Neural progenitor cell (in vitro differentiated cells): ENCODE results near the gene COG2.

ENCODE experiments used
- EZH2 ChIP-seq: fragments of 200-600 bp; sonication (generic); IDR thresholded peaks from 2 replicates; pipeline ENCODE4 v1.6.1; 2017; ENCODE audit warnings: antibody characterized with exemption, mild to moderate bottlenecking, moderate library complexity
- EZH2phosphoT487 ChIP-seq: fragments of 200-600 bp; sonication (generic); IDR thresholded peaks from 2 replicates; pipeline ENCODE4 v1.6.1; 2017; ENCODE audit warnings: antibody characterized with exemption
- TF ChIP-seq, protein P1 (sequence below): fragments of 200-600 bp; sonication (generic); IDR thresholded peaks from 2 replicates; pipeline ENCODE4 v1.5.1; 2017; ENCODE audit warnings: antibody characterized with exemption, mild to moderate bottlenecking

DNA sequence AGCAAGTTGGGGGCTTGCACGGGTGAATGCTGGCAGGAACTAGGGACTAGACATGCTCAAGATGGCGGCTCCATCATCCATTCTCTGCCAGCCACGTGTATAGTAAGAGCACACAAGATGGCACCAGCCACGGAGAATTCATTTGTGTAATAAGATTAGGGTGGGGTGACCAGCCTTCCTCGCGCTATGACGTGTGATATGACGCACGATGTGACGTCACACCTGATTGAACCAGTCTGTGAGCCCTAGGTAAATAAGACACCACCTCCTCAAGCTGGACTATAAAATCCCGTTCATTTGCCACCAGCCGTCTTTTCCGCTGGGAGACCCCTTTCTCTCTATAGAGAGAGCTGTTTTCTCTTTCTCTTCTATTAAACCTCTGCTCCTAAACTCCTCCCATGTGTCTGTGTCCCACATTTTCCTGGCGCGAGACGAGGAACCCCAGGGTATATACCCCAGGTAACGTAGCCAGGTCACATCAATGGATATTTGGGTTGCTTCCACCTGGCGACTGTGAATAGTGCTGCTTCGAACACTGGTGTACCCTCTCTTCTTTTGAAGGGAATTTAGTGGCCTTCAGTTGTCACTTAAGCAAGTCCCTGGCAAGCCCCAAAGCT is 18.1 kb upstream of the COG2 start:
- TF ChIP-seq, protein P1, sequence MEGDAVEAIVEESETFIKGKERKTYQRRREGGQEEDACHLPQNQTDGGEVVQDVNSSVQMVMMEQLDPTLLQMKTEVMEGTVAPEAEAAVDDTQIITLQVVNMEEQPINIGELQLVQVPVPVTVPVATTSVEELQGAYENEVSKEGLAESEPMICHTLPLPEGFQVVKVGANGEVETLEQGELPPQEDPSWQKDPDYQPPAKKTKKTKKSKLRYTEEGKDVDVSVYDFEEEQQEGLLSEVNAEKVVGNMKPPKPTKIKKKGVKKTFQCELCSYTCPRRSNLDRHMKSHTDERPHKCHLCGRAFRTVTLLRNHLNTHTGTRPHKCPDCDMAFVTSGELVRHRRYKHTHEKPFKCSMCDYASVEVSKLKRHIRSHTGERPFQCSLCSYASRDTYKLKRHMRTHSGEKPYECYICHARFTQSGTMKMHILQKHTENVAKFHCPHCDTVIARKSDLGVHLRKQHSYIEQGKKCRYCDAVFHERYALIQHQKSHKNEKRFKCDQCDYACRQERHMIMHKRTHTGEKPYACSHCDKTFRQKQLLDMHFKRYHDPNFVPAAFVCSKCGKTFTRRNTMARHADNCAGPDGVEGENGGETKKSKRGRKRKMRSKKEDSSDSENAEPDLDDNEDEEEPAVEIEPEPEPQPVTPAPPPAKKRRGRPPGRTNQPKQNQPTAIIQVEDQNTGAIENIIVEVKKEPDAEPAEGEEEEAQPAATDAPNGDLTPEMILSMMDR = no peak
- no peak for TF ChIP-seq EZH2
- no peak for TF ChIP-seq EZH2phosphoT487
